ENCODE data around the gene CLHC1.
A peak's percentile ranks its signal among the peaks of the same experiment; 100 is the strongest.
"Not testable (repeated sequence)": the region's sequence is repeated elsewhere in the genome, so short reads cannot be mapped to it uniquely, and the experiment has no call there.

Gene CLHC1

DNA sequence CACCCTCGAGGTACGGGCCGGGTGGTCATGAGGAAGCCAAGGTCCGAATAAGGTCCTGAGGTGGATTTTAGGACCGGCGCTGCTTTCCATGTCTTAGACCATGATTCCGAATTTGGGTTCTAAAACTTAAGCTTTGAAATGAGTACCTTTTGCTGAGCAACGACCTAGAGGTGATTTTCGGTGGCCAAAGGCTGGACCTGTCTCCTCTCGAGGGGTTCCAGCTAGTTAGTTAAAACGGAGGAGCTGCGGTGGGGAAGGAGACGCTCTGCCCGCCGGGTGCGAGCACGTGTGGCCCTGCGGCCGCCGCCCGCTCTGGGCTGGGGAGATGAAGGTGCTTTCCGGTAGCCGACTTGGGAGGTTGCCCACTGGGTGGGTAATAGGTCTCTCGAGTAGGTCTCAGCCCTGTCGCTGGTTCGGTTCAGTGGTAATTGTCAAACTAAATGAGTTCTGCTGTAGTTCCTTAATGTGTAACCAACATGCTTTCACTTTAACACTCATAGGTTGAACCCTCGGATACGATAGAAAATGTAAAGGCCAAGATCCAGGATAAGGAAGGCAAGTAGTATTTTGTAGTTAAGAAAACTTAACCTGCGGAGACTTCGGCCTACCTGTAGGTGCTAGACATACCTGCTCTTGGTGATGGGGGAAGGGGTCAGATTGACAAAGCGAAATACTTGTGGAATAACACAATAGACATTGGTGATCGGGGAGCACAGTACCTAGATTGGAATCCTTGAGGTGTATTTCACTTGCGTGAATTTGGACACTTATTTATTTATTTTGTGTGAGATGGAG lies 967 bp upstream of the CLHC1 start:
- TF ChIP-seq, protein P1, sequence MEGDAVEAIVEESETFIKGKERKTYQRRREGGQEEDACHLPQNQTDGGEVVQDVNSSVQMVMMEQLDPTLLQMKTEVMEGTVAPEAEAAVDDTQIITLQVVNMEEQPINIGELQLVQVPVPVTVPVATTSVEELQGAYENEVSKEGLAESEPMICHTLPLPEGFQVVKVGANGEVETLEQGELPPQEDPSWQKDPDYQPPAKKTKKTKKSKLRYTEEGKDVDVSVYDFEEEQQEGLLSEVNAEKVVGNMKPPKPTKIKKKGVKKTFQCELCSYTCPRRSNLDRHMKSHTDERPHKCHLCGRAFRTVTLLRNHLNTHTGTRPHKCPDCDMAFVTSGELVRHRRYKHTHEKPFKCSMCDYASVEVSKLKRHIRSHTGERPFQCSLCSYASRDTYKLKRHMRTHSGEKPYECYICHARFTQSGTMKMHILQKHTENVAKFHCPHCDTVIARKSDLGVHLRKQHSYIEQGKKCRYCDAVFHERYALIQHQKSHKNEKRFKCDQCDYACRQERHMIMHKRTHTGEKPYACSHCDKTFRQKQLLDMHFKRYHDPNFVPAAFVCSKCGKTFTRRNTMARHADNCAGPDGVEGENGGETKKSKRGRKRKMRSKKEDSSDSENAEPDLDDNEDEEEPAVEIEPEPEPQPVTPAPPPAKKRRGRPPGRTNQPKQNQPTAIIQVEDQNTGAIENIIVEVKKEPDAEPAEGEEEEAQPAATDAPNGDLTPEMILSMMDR (IDR thresholded peaks at IDR 0.05; ENCODE audit: unreplicated experiment in 3 of 3): no peak
- Mint-ChIP-seq H3K27me3 (ENCODE audit: low read depth) (no peaks in the 10 kb centered on the region), H3K4me1 (peaks cover 38% of the 10 kb centered on the region), H3K27ac (peak overlapping the region; percentile 94 to 98 (median 98)), H3K9me3 (no peaks in the 10 kb centered on the region), H3K36me3 (ENCODE audit: low read depth) (peaks cover 41% of the 10 kb centered on the region), H3K4me3 (peak overlapping the region; percentile 95)

DNA sequence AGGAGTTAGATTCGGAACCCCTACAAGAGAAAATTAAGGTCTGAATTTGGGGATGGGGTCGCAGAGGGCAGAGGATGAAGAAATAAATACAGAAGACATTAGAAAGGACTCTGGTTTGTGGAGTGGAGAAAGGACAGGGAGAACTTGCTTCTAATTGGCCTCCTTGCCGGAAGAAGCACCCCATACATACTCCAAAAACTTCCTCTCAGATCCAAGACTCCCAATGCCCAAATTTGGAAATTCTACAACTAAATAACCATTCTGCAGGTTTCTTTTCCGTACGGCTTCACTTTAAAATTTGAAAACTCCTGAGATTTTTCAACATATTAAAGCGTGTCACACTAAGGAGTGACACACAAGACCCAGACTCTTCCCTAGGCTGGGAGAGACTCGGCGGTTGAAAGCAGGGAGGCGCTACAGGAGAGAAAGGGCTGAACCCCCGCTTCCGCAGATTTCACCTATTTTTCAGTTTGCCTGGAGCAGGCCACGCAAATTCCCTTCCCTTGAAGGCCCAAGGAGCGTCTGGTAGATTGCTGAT lies 478 bp downstream of the CLHC1 start:
- Mint-ChIP-seq H3K27me3 (ENCODE audit: low read depth) (no peaks in the 10 kb centered on the region), H3K4me3 (peak overlapping the region; percentile 95), H3K27ac (peak overlapping the region; percentile 94 to 98 (median 98)), H3K9me3 (no peaks in the 10 kb centered on the region), H3K4me1 (peaks cover 41% of the 10 kb centered on the region), H3K36me3 (ENCODE audit: low read depth) (peaks cover 44% of the 10 kb centered on the region)
- TF ChIP-seq, protein P1 (IDR thresholded peaks at IDR 0.05; ENCODE audit: unreplicated experiment in 3 of 3): no peak

DNA sequence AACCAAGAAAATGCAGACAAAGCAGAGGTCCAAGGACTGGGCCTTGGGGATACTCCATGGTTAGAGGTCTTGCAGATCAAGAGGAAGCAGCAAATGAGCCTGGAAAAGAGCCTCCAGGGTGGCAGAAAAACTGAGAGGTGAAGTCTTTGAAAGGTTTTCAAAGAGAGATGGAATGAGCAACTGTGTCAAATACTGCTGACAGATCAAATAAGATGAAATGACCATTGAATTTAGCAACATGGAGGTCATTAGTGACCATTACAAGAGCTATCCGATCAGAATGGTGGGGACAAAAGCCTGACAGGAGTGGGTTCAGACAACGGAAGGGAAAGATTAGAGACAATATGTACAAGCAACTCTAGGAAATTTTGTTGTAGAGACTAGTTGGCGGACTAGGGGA lies 1.5 kb downstream of the CLHC1 start:
- H3K4me3 Mint-ChIP-seq: peak overlapping the region; percentile 95

DNA sequence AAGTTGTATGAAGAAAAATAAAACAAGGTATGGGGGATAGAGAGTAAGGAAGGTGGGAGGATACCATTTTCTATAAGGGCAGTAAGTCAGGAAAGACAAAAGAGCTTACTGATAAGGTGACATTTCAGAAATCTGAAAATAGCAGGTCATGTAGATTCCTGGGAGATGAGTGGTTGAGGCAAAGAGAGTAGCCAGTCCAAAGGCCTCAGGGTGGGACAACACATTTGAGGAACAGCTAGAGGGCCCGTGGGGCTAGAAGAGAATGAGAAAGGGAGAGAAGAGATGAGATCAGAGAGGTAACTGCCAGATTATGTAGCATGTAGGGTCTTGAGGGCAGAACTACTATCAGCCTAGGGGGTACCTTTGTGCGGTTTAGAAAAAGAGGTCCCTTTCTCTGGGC lies 2.9 kb downstream of the CLHC1 start:
- peaks cover 41% of the 10 kb centered on the region for H3K4me1 Mint-ChIP-seq
- peak overlapping the region; percentile 5 to 65 (median 5) for H3K27ac Mint-ChIP-seq
- H3K9me3 Mint-ChIP-seq: no peaks in the 10 kb centered on the region
- peaks cover 29% of the 10 kb centered on the region for H3K36me3 Mint-ChIP-seq (ENCODE audit: low read depth)
- TF ChIP-seq, protein P1 (IDR thresholded peaks at IDR 0.05; ENCODE audit: unreplicated experiment in 3 of 3): no peak
- H3K27me3 Mint-ChIP-seq (ENCODE audit: low read depth): no peaks in the 10 kb centered on the region
- peak overlapping the region; percentile 62 to 72 (median 67) for H3K4me3 Mint-ChIP-seq

More for the DNA sequence above, 1.5 kb downstream of the CLHC1 start:
- TF ChIP-seq, protein P1 (IDR thresholded peaks at IDR 0.05; ENCODE audit: unreplicated experiment in 3 of 3): no peak
- H3K36me3 Mint-ChIP-seq (ENCODE audit: low read depth): peaks cover 36% of the 10 kb centered on the region
- no peaks in the 10 kb centered on the region for H3K9me3 Mint-ChIP-seq
- H3K27me3 Mint-ChIP-seq (ENCODE audit: low read depth): no peaks in the 10 kb centered on the region
- peak overlapping the region; percentile 38 to 67 (median 51) for H3K27ac Mint-ChIP-seq
- peaks cover 41% of the 10 kb centered on the region for H3K4me1 Mint-ChIP-seq

DNA sequence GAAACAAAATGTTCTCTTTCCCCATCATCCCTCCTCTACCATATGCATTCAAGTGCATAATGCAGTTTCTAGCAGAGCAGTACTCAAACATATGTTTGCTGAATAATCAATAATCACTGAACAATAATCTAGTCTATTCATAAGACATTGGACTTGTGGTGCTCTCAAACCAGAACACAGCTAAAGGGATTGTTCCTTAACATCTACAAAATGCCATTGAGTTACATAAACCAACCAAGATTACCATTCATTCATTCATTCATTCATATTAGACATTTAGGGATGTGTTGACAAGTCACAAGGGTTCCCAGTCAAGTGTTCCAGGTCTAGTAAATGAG lies 3.9 kb downstream of the CLHC1 start:
- Mint-ChIP-seq H3K4me3 (peak overlapping the region in 2 of 3 experiments; percentile 14 to 40), H3K4me1 (peaks cover 33% of the 10 kb centered on the region), H3K27ac (no peak overlapping the region), H3K36me3 (ENCODE audit: low read depth) (peaks cover 21% of the 10 kb centered on the region), H3K9me3 (no peaks in the 10 kb centered on the region), H3K27me3 (ENCODE audit: low read depth) (no peaks in the 10 kb centered on the region)
- TF ChIP-seq, protein P1 (IDR thresholded peaks at IDR 0.05; ENCODE audit: unreplicated experiment in 3 of 3): no peak

DNA sequence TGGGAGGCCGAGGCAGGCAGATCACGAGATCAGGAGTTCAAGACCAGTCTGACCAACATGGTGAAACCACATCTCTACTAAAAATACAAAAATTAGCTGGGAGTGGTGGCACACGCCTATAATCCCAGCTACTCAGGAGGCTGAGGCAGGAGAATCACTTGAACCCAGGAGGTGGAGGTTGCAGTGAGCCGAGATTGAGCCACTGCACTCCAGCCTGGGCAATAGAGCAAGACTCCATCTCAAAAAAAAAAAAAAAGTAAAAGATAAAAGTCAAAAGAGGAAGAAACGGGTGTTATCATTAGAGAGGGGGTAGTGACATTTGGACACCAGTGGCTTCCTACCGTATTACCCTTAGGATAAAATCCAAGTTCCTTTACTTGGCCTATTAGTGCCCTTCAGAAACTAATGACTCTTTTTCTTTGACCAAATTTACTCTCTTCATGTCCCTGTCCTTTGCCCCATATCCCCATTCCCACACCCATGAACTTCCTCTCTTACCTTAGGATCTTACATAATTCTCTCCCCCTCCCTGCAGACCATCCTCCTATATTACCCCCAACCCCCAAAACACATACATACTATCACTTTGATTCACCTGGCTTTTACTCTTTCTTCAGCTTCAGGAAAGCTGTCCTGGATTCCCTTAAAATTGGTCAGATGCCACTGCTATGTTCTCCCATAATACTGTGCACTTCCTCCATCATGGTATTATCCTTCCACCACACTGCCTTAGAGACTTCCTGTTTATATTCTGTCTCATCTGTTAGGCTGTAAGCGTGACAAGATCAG lies 4.5 kb downstream of the CLHC1 start:
- not testable (repeated sequence) for H3K27ac Mint-ChIP-seq; H3K27me3 Mint-ChIP-seq (ENCODE audit: low read depth); H3K9me3 Mint-ChIP-seq
- peaks cover 35% of the 10 kb centered on the region for H3K4me1 Mint-ChIP-seq
- peak overlapping the region in 1 of 3 experiments; percentile 40 for H3K4me3 Mint-ChIP-seq
- H3K36me3 Mint-ChIP-seq (ENCODE audit: low read depth): peaks cover 19% of the 10 kb centered on the region
